ENCODE results near the gene CRIP2. TPM values are rescaled to one million over a fixed set of nuclear protein-coding genes. Genes with fewer than 3 reads are reported as not detected.

Gene CRIP2
- total RNA-seq: 10 to 100 TPM; 13.0 to 19.2 TPM
- long read RNA-seq, transcript CRIP2-201 (8 exons, 1,857 nt): major isoform, 9 of 17 reads
- long read RNA-seq, partial matches to known transcripts: 5 of 17 reads
- long read RNA-seq, other reads (novel, unspliced or antisense): 3 of 17 reads

GRCh38 chr14:105474483-105475268 is at the start of gene CRIP2:
Gene CRIP2 (plus strand): TSS chr14:105474821. CDS start chr14:105474863, 42 bp downstream.
- DNase-seq: peak in 1 of 2 donors; percentile 44
- intact Hi-C loops (cut with DNase I, micrococcal nuclease): no loop called here
- ATAC-seq: peak; percentile 20

GRCh38 chr14:105424861-105425260 is 49.8 kb upstream of the CRIP2 start:
- intact Hi-C loops (cut with DNase I, micrococcal nuclease): no loop called here
- no peak for ATAC-seq
- no peak for DNase-seq

GRCh38 chr14:105425823-105426247 is 48.8 kb upstream of the CRIP2 start:
- ATAC-seq: no peak
- intact Hi-C loops (cut with DNase I, micrococcal nuclease): no loop called here

GRCh38 chr14:105426416-105427130 is 48.0 kb upstream of the CRIP2 start:
- ATAC-seq: no peak
- intact Hi-C loops (cut with DNase I, micrococcal nuclease): no loop called here
- DNase-seq: no peak

More at GRCh38 chr14:105425823-105426247, 48.8 kb upstream of the CRIP2 start:
- DNase-seq: no peak

- DNase-seq: no peak
- no peak for ATAC-seq
- intact Hi-C loops (cut with DNase I, micrococcal nuclease): no loop called here
Measured at GRCh38 chr14:105427412-105427811, 47.2 kb upstream of the CRIP2 start.

- ATAC-seq: no peak
- no peak for DNase-seq
- intact Hi-C loops (cut with DNase I, micrococcal nuclease): no loop called here
Measured at GRCh38 chr14:105427936-105428485, 46.6 kb upstream of the CRIP2 start.

- DNase-seq: no peak
- no peak for ATAC-seq
- intact Hi-C loops (cut with DNase I, micrococcal nuclease): no loop called here
Measured at GRCh38 chr14:105430042-105430441, 44.6 kb upstream of the CRIP2 start.

- ATAC-seq: no peak
- DNase-seq: no peak
- intact Hi-C loops (cut with DNase I, micrococcal nuclease): no loop called here
Measured at GRCh38 chr14:105430565-105430964, 44.1 kb upstream of the CRIP2 start.

- DNase-seq (no peak), ATAC-seq (no peak)
- intact Hi-C loops (cut with DNase I, micrococcal nuclease): no loop called here
Measured at GRCh38 chr14:105431256-105431655, 43.4 kb upstream of the CRIP2 start.

GRCh38 chr14:105432657-105433056 is 42.0 kb upstream of the CRIP2 start:
- intact Hi-C loops (cut with DNase I, micrococcal nuclease): no loop called here
- DNase-seq (no peak), ATAC-seq (no peak)

- ATAC-seq: no peak
- DNase-seq: no peak
- intact Hi-C loops (cut with DNase I, micrococcal nuclease): no loop called here
Measured at GRCh38 chr14:105433161-105433605, 41.4 kb upstream of the CRIP2 start.

- no peak for DNase-seq
- intact Hi-C loops (cut with DNase I, micrococcal nuclease): no loop called here
- ATAC-seq: no peak
Measured at GRCh38 chr14:105436402-105436801, 38.2 kb upstream of the CRIP2 start.

- ATAC-seq (peak; percentile 96), DNase-seq (peak in 1 of 2 donors; percentile 41)
- intact Hi-C loops (cut with DNase I, micrococcal nuclease): no loop called here
Measured at GRCh38 chr14:105436891-105437722, 37.5 kb upstream of the CRIP2 start.

- intact Hi-C loops (cut with DNase I, micrococcal nuclease): no loop called here
- DNase-seq: no peak
- no peak for ATAC-seq
Measured at GRCh38 chr14:105437723-105438500, 36.7 kb upstream of the CRIP2 start.

GRCh38 chr14:105439179-105439578 is 35.4 kb upstream of the CRIP2 start:
- DNase-seq: no peak
- no peak for ATAC-seq
- intact Hi-C loops (cut with DNase I, micrococcal nuclease): no loop called here

- intact Hi-C loops (cut with DNase I, micrococcal nuclease): no loop called here
- no peak for DNase-seq
- ATAC-seq: no peak
Measured at GRCh38 chr14:105439710-105440553, 34.7 kb upstream of the CRIP2 start.

- intact Hi-C loops (cut with DNase I, micrococcal nuclease): no loop called here
- ATAC-seq: no peak
- DNase-seq: no peak
Measured at GRCh38 chr14:105440554-105440900, 34.1 kb upstream of the CRIP2 start.

Measured in left colon (tissue), 2 donors.